ENCODE measurements around the gene SLC12A9. TPM values are rescaled to one million over a fixed set of nuclear protein-coding genes. Genes with fewer than 3 reads are reported as not detected.

Gene SLC12A9
- total and polyA plus RNA-seq, 2 experiments from 2014 or later: 10.3 to 39.9 TPM

DNA sequence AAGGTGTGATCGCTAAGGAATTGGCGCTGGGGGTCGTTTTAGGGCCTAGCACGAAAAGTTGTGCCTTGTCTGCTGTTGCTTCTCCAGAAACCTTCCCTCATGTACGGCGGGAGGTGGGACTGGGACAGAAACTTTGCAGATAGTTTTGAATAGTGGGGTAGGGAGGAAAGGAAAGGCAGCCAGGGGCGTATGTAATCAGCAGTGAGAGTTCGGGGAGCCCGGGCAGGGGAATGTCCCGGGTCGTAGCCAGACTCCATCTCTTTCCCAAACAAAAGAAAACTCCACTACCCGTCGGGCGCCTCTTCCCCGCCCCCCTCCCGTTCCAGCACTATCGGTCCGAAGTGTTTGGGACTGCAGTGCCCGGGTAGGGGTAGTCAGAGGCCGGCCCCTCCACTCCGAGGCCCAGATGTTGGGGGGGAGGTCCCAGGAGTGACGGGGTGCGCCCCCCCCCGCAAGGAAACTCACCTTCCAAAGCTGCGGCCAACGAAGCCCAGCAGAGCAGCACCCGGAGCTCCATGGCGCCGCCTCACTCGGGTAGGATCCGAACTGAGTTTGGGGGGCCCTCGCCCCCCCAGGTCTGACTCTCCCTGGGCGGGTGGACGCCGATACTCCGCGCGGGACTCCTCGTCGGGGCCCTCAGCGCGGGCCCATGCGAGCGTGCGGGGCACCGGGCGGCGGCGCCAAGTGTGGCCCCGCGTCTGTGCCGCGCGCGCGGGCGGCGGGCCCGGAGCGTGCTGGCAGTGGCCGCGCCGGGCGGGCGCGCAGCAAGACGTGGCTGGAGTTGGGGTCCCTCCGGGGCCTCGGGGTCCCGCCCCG is 25.8 kb upstream of the SLC12A9 start:
- Histone ChIP-seq H3K9me2 (ENCODE audit: insufficient read depth) (no peaks in the 10 kb centered on the region), H3F3A (replicated peaks; ENCODE audit: low read depth) (peaks cover 7% of the 10 kb centered on the region; the same call in 1 of the 2 replicates), H3K4me3 (peak overlapping the region; percentile 98), H3K4me2 (peak overlapping the region; percentile 100), H2AFZ (no peak overlapping the region), H3K79me2 (replicated peaks; ENCODE audit: insufficient read depth) (peaks cover 52% of the 10 kb centered on the region), H3K4me1 (ENCODE audit: insufficient read depth) (peaks cover 15% of the 10 kb centered on the region; the same call in 1 of the 2 replicates), H3K36me3 (ENCODE audit: insufficient read depth) (peaks cover 10% of the 10 kb centered on the region), H3K27ac (ENCODE audit: low read depth) (peak overlapping the region; percentile 72; the same call in 1 of the 2 replicates), H3K27me3 (ENCODE audit: insufficient read depth) (no peaks in the 10 kb centered on the region), H4K20me1 (replicated peaks; ENCODE audit: insufficient read depth) (peaks cover 24% of the 10 kb centered on the region)
- TF ChIP-seq EZH2phosphoT487 (IDR thresholded peaks at IDR 0.05; ENCODE audit: unreplicated experiment): no peak
- peak; percentile 26; the same call in 1 of the 2 replicates for TF ChIP-seq POLR2AphosphoS5 (IDR thresholded peaks at IDR 0.05; ENCODE audit: low read depth)
- TF ChIP-seq, protein P1, sequence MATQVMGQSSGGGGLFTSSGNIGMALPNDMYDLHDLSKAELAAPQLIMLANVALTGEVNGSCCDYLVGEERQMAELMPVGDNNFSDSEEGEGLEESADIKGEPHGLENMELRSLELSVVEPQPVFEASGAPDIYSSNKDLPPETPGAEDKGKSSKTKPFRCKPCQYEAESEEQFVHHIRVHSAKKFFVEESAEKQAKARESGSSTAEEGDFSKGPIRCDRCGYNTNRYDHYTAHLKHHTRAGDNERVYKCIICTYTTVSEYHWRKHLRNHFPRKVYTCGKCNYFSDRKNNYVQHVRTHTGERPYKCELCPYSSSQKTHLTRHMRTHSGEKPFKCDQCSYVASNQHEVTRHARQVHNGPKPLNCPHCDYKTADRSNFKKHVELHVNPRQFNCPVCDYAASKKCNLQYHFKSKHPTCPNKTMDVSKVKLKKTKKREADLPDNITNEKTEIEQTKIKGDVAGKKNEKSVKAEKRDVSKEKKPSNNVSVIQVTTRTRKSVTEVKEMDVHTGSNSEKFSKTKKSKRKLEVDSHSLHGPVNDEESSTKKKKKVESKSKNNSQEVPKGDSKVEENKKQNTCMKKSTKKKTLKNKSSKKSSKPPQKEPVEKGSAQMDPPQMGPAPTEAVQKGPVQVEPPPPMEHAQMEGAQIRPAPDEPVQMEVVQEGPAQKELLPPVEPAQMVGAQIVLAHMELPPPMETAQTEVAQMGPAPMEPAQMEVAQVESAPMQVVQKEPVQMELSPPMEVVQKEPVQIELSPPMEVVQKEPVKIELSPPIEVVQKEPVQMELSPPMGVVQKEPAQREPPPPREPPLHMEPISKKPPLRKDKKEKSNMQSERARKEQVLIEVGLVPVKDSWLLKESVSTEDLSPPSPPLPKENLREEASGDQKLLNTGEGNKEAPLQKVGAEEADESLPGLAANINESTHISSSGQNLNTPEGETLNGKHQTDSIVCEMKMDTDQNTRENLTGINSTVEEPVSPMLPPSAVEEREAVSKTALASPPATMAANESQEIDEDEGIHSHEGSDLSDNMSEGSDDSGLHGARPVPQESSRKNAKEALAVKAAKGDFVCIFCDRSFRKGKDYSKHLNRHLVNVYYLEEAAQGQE (IDR thresholded peaks at IDR 0.05; ENCODE audit: unreplicated experiment): no peak
- no peak for TF ChIP-seq CREB1 (CRISPR knock-in tag; IDR thresholded peaks at IDR 0.05; ENCODE audit: low read depth)
- no peak for TF ChIP-seq ZNF462 (CRISPR knock-in tag; IDR thresholded peaks at IDR 0.05)
- TF ChIP-seq, protein P2, sequence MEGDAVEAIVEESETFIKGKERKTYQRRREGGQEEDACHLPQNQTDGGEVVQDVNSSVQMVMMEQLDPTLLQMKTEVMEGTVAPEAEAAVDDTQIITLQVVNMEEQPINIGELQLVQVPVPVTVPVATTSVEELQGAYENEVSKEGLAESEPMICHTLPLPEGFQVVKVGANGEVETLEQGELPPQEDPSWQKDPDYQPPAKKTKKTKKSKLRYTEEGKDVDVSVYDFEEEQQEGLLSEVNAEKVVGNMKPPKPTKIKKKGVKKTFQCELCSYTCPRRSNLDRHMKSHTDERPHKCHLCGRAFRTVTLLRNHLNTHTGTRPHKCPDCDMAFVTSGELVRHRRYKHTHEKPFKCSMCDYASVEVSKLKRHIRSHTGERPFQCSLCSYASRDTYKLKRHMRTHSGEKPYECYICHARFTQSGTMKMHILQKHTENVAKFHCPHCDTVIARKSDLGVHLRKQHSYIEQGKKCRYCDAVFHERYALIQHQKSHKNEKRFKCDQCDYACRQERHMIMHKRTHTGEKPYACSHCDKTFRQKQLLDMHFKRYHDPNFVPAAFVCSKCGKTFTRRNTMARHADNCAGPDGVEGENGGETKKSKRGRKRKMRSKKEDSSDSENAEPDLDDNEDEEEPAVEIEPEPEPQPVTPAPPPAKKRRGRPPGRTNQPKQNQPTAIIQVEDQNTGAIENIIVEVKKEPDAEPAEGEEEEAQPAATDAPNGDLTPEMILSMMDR (conservative IDR thresholded peaks at IDR 0.05; ENCODE audit: low read depth in 2 of 2): no peak
- Mint-ChIP-seq H3K36me3 (ENCODE audit: low read depth) (peaks cover 44% of the 10 kb centered on the region), H3K27ac (peak overlapping the region; percentile 89), H3K4me1 (peaks cover 23% of the 10 kb centered on the region), H3K27me3 (ENCODE audit: insufficient read depth, low read depth, poor library complexity) (peaks cover 21% of the 10 kb centered on the region), H3K4me3 (peak overlapping the region; percentile 97), H3K9me3 (no peaks in the 10 kb centered on the region; the same call in 2 of the 3 replicates)
- DNase-seq (ENCODE audit: low spot score) (peak; percentile 55), ATAC-seq (peak; percentile 1; the same call in 2 of the 3 replicates)

Data from GM23338 (cell line).